Heart right ventricle (tissue), 16 donors: ENCODE results near the gene SH2D2A. TPM values are rescaled to one million over a fixed set of nuclear protein-coding genes. Genes with fewer than 3 reads are reported as not detected.

ENCODE experiments used
- ATAC-seq, 8 donors: fragments of 200-7000 bp; cut with Tn5 transposase; one replicate each; pipeline ENCODE4 v1.9.1; 2020; ENCODE audit warnings: mild to moderate bottlenecking in 8 of 8, moderate library complexity in 8 of 8, moderate number of reproducible peaks in 1 of 8
- DNase-seq, 2 donors: peaks; one replicate each; pipeline ENCODE4 v3.0.0-alpha.2; 2020
- H3K27ac ChIP-seq, 10 donors: fragments of 200-600 bp; sonication (generic) in 2 of 10; one replicate each; pipeline versions ENCODE4 v1.5.0 to v1.8.0; 2020 to 2022; ENCODE audit warnings: mild to moderate bottlenecking in 3 of 10
- H3K27me3 ChIP-seq, 7 donors: fragments of 200-600 bp; one replicate each; pipeline ENCODE4 v1.8.0; 2021 to 2022; ENCODE audit warnings: mild to moderate bottlenecking in 2 of 7
- H3K36me3 ChIP-seq, 9 donors: fragments of 200-600 bp; sonication (generic) in 1 of 9; one replicate each; pipeline versions ENCODE4 v1.5.0 to v1.8.0; 2020 to 2022; ENCODE audit warnings: mild to moderate bottlenecking in 2 of 9
- H3K4me1 ChIP-seq, 9 donors: fragments of 200-600 bp; sonication (generic) in 1 of 9; one replicate each; pipeline versions ENCODE4 v1.5.0 to v1.8.0; 2020 to 2022; ENCODE audit warnings: mild to moderate bottlenecking in 4 of 9
- H3K4me3 ChIP-seq, 10 donors: fragments of 200-600 bp; sonication (generic) in 2 of 10; one replicate each; pipeline versions ENCODE4 v1.5.0 to v1.8.0; 2020 to 2022; ENCODE audit warnings: mild to moderate bottlenecking in 7 of 10, moderate library complexity in 2 of 10
- H3K9me3 ChIP-seq, 11 donors: fragments of 200-600 bp in 10 of 11; sonication (generic) in 2 of 11; one replicate each; pipeline versions ENCODE4 v1.5.0 to v1.8.0; 2013 to 2022; ENCODE audit warnings: mild to moderate bottlenecking in 2 of 11, control low read depth in 1 of 11, moderate library complexity in 1 of 11
- CTCF ChIP-seq, 9 donors: fragments of 200-600 bp; sonication (generic) in 2 of 9; IDR thresholded peaks; one replicate each; pipeline versions ENCODE4 v1.5.0 to v1.8.0; 2021 to 2022; ENCODE audit warnings: antibody characterized with exemption in 9 of 9, mild to moderate bottlenecking in 5 of 9, moderate library complexity in 1 of 9
- WGBS, 2 donors: extraction: QIAGEN DNeasy Blood & Tissue Kit; methylation state at CpG; one replicate each; pipeline ENCODE4 v1.1.7; 2013; ENCODE audit warnings: inconsistent platforms in 1 of 2; 5-methylcytosine and 5-hydroxymethylcytosine counted together
- intact Hi-C, 10 donors: fragments of 100-400 bp; cut with DNase I; formaldehyde crosslinking; loops; one replicate each; pipeline versions ENCODE4 v1.11.1 to v1.14.2; 2022
- polyA plus RNA-seq, 2 donors: library from polyadenylated mRNA; stranded (reverse); fragments of 200-250 nt; gene quantifications; one replicate each; pipeline ENCODE4 v1.2.3, GENCODE V29; 2013
- total RNA-seq, 10 donors: library from RNA; stranded (reverse); fragmentation: NEBNext Ultra II Directional in 3 of 10; extraction: Animal tissue kit (Norgen Biotek cat#: 25700) in 3 of 10; gene quantifications; one replicate each; pipeline versions ENCODE4 v1.2.1 to v1.2.4, GENCODE V29; 2021 to 2023
- donor health status: Arrhythmogenic right ventricular cardiomyopathy.
- donor health status: ischemic (EF 13 %, LVEDD 7.1; RV severe dilation, severe dysfunction).
- donor health status: healthy with polysubstance abuse.
- donor health status: DM: no; HTN: yes; CAD: no.
- donor health status: DM: no; HTN: no; CAD: no.
- donor health status: ischemic (EF 25% LVEDD 6.9; RV normal size, moderate dysfunction).
- donor health status: ischemic (EF 25% LVEDD 5.7; RV mildly dilated, moderate dysfunction).
- donor health status: healthy.
- donor health status: DM: yes; HTN: yes; CAD: no.
- donor health status: Ischemic cardiomyopathy.
- donor health status: ischemic (EF 35%, LVEDD 5.7; RV mildly dilated, moderate dysfunction).
- donor health status: nonischemic (EF 11% LVEDD 7.7; RV severe dilation, severe dysfunction).
- donor health status: DM: yes; HTN: yes; CAD: no.
- donor health status: PGD.
- donor health status: ischemic (EF 29% LVEDD 5.4; RV normal size, mild dysfunction).
- donor health status: nonischemic (EF 23%, LVEDD 6.1; RV moderate dilation, normal function).

The SH2D2A gene
- total and polyA plus RNA-seq, 12 donors: 0.50 to 4.4 (median 0.81) TPM; not detected in 1

GRCh38 chr1:156863631-156864030 lies 47.0 kb upstream of the SH2D2A start:
- no peak overlapping the region for H3K27ac ChIP-seq
- peaks cover 3 to 27% (median 26%) of the 10 kb centered on the region in 9 donors for H3K4me1 ChIP-seq
- peaks cover 8 to 74% (median 64%) of the 10 kb centered on the region in 7 donors for H3K27me3 ChIP-seq
- DNase-seq: no peak
- 82 to 86% methylated on average over 7 of the region's 7 CpGs for WGBS, 2 donors
- no peak overlapping the region for H3K4me3 ChIP-seq
- no peak for ATAC-seq
- no peak for TF ChIP-seq CTCF (IDR thresholded peaks at IDR 0.05)
- no peaks in the 10 kb centered on the region for H3K9me3 ChIP-seq
- intact Hi-C loops: loop anchor here in 5 of 10 donors (5.0 to 10.0 kb wide), 4 partner anchors 61 to 179 kb away; no protein-coding TSS in a partner anchor
- H3K36me3 ChIP-seq: no peaks in the 10 kb centered on the region

GRCh38 chr1:156862997-156863599 lies 46.5 kb upstream of the SH2D2A start:
- ATAC-seq (no peak), DNase-seq (no peak)
- no peaks in the 10 kb centered on the region for H3K9me3 ChIP-seq
- 77 to 79% methylated on average over 10 of the region's 10 CpGs for WGBS, 2 donors
- no peak overlapping the region for H3K4me3 ChIP-seq
- H3K27me3 ChIP-seq: peaks cover 8 to 79% (median 64%) of the 10 kb centered on the region in 7 donors
- H3K4me1 ChIP-seq: peaks cover 3 to 33% (median 31%) of the 10 kb centered on the region in 9 donors
- no peak for TF ChIP-seq CTCF (IDR thresholded peaks at IDR 0.05)
- intact Hi-C loops: loop anchor here in 5 of 10 donors (5.0 to 10.0 kb wide), 4 partner anchors 61 to 178 kb away; no protein-coding TSS in a partner anchor
- H3K27ac ChIP-seq: no peak overlapping the region
- no peaks in the 10 kb centered on the region for H3K36me3 ChIP-seq

- H3K36me3 ChIP-seq: no peaks in the 10 kb centered on the region
- H3K27me3 ChIP-seq: peaks cover 8 to 82% (median 64%) of the 10 kb centered on the region in 7 donors
- no peak overlapping the region for H3K27ac ChIP-seq
- peaks cover 3 to 36% (median 33%) of the 10 kb centered on the region in 9 donors for H3K4me1 ChIP-seq
- no peak for DNase-seq
- 85 to 86% methylated on average over 6 of the region's 6 CpGs for WGBS, 2 donors
- TF ChIP-seq CTCF (IDR thresholded peaks at IDR 0.05): no peak
- no peaks in the 10 kb centered on the region for H3K9me3 ChIP-seq
- no peak overlapping the region for H3K4me3 ChIP-seq
- intact Hi-C loops: loop anchor here in 5 of 10 donors (5.0 to 10.0 kb wide), 4 partner anchors 60 to 178 kb away; no protein-coding TSS in a partner anchor
- ATAC-seq: no peak
These were observed 45.9 kb upstream of the SH2D2A start for GRCh38 chr1:156862584-156862983.

- Histone ChIP-seq H3K9me3 (no peaks in the 10 kb centered on the region), H3K4me1 (peaks cover 3 to 36% (median 33%) of the 10 kb centered on the region in 9 donors), H3K27ac (no peak within 1 kb of the TSS), H3K36me3 (no peaks in the 10 kb centered on the region), H3K27me3 (peaks cover 8 to 85% (median 61%) of the 10 kb centered on the region in 7 donors), H3K4me3 (peak within 1 kb of the TSS in 9 of 10 donors; percentile 6 to 51 (median 43))
- peak in 1 of 2 donors; percentile 47 for DNase-seq
- ATAC-seq: peak in 7 of 8 donors; percentile 38 to 65 (median 55)
- WGBS, 2 donors: 5% methylated on average over 59 to 69 of the region's 69 CpGs
- TF ChIP-seq CTCF (IDR thresholded peaks at IDR 0.05): no peak
- intact Hi-C loops: loop anchor here in 6 of 10 donors (1.0 to 10.0 kb wide), 6 partner anchors 22 to 176 kb away; no protein-coding TSS in a partner anchor
These were observed 44.2 kb upstream of the SH2D2A start, which contains the start of gene NTRK1 for GRCh38 chr1:156860628-156861423. NTRK1 (plus strand) TSS chr1:156860865; CDS start chr1:156860935, 70 bp downstream.
